HuH-7.5 (cell line): ENCODE results near the gene CD86.
A peak's percentile ranks its signal among the peaks of the same experiment; 100 is the strongest.

ENCODE experiments used
- DNase-seq: peaks from one replicate; pipeline ENCODE4 v3.0.0; 2011; ENCODE audit warnings: low spot score

Gene CD86

GRCh38 chr3:122092460-122093165, 37.5 kb downstream of the CD86 start:
- no peak for DNase-seq

GRCh38 chr3:122094125-122094524, 39.0 kb downstream of the CD86 start:
- DNase-seq = no peak

- no peak for DNase-seq
Observed at GRCh38 chr3:122094693-122095092, 39.5 kb downstream of the CD86 start.

- no peak for DNase-seq
Observed at GRCh38 chr3:122097141-122097540, 42.0 kb downstream of the CD86 start.

- DNase-seq = no peak
Observed at GRCh38 chr3:122098611-122099010, 43.4 kb downstream of the CD86 start.

- DNase-seq = no peak
Observed at GRCh38 chr3:122099255-122099654, 44.1 kb downstream of the CD86 start.

- DNase-seq = no peak
Observed at GRCh38 chr3:122100083-122100482, 44.9 kb downstream of the CD86 start.

GRCh38 chr3:122100591-122101463, 45.7 kb downstream of the CD86 start:
- DNase-seq = no peak

- peak; percentile 13 for DNase-seq
Observed at GRCh38 chr3:122101646-122102045, 46.5 kb downstream of the CD86 start.

GRCh38 chr3:122102191-122102935, 47.2 kb downstream of the CD86 start:
- no peak for DNase-seq

GRCh38 chr3:122103821-122104514, 48.8 kb downstream of the CD86 start:
- no peak for DNase-seq

- no peak for DNase-seq
Observed at GRCh38 chr3:122104515-122105194, 49.5 kb downstream of the CD86 start.

- no peak for DNase-seq
Observed at GRCh38 chr3:122105626-122106025, 50.5 kb downstream of the CD86 start.

- no peak for DNase-seq
Observed at GRCh38 chr3:122107171-122107570, 52.0 kb downstream of the CD86 start.

- DNase-seq = no peak
Observed at GRCh38 chr3:122111974-122112373, 56.8 kb downstream of the CD86 start.

- DNase-seq = no peak
Observed at GRCh38 chr3:122112754-122113153, 57.6 kb downstream of the CD86 start.

GRCh38 chr3:122123850-122124249, 68.7 kb downstream of the CD86 start:
- DNase-seq = no peak

- no peak for DNase-seq
Observed at GRCh38 chr3:122132949-122133540, 77.9 kb downstream of the CD86 start.

GRCh38 chr3:122146466-122146865, 91.3 kb downstream of the CD86 start:
- DNase-seq = no peak

GRCh38 chr3:122148941-122149627, 93.9 kb downstream of the CD86 start:
- no peak for DNase-seq
